Breast epithelium (tissue), 3 donors: ENCODE measurements around the gene MSX1.

ENCODE experiments used
- CTCF ChIP-seq, 3 donors: fragments of 450-650 bp; IDR thresholded peaks; one replicate each; pipeline ENCODE4 v1.5.1; 2016 to 2017; ENCODE audit warnings: antibody characterized with exemption in 3 of 3, mild to moderate bottlenecking in 3 of 3, moderate library complexity in 3 of 3
- POLR2A ChIP-seq: fragments of 450-650 bp; IDR thresholded peaks from one replicate; pipeline ENCODE4 v1.6.1; 2016; ENCODE audit warnings: antibody characterized with exemption, mild to moderate bottlenecking, moderate library complexity
- POLR2AphosphoS5 ChIP-seq, 3 donors: sonication (generic); formaldehyde crosslinking; IDR thresholded peaks; one replicate each; pipeline ENCODE4 v1.6.1; 2017; ENCODE audit warnings: antibody characterized with exemption in 3 of 3

- TF ChIP-seq POLR2A (no peak), CTCF (IDR thresholded peaks at IDR 0.05) (no peak), POLR2AphosphoS5 (IDR thresholded peaks at IDR 0.05) (no peak)
These were observed 1.5 kb upstream of the MSX1 start for GRCh38 chr4:4857809-4858508.
